LNCAP (cell line): Measurements from ENCODE around the gene RAB3IP.

Source experiments
- CTCF ChIP-seq: fragments of 450-650 bp; IDR thresholded peaks from 2 replicates; pipeline ENCODE4 v1.5.1; 2017; ENCODE audit warnings: mild to moderate bottlenecking

Gene RAB3IP

DNA sequence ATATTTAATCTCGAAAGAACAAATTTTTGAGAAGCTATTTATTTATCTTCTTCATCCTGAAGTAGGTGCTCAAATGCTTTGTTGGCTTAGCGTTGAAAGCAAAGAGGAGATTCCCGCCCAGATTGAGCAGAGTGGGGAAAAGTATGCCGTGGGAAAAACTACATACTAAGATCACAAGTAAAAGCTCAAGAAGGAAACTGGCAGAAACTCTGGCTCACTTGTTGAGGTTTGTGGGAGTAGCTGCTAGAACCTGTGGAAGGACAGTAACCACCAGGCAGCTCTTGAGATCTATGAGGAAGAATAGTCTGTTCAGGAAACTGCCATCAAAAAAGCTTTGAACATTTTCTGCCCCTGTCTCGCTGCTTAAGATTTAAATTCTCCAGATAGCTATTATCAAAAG is 90.2 kb downstream of the RAB3IP start:
- no peak for TF ChIP-seq CTCF

- TF ChIP-seq CTCF = no peak
Observed at GRCh38 chr12:69833696-69834095, 95.0 kb downstream of the RAB3IP start.

- no peak for TF ChIP-seq CTCF
Observed at GRCh38 chr12:69834147-69834546, 95.5 kb downstream of the RAB3IP start.

GRCh38 chr12:69834576-69834975 is 95.9 kb downstream of the RAB3IP start:
- no peak for TF ChIP-seq CTCF

- no peak for TF ChIP-seq CTCF
Observed at GRCh38 chr12:69835081-69835480, 96.4 kb downstream of the RAB3IP start.

DNA sequence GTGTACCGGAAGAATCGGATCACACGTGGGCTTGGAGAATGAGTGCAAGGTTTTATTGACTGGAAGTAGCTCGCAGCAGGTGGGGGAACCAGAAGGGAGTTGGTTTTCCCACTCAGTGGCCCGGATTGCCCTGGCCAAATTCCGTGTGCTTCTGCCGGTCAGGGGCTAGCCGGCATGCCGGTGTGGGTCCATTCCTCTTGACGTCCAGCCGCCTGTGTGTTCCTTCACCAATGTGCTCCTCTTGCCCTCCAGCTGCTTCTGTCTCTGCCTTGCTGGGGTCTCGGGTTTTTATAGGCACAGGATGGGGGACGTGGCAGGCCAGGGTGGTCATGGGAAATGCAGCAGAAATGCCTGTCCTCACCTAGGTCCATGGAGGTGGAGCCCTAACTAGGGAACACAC is 97.4 kb downstream of the RAB3IP start:
- TF ChIP-seq CTCF = no peak

DNA sequence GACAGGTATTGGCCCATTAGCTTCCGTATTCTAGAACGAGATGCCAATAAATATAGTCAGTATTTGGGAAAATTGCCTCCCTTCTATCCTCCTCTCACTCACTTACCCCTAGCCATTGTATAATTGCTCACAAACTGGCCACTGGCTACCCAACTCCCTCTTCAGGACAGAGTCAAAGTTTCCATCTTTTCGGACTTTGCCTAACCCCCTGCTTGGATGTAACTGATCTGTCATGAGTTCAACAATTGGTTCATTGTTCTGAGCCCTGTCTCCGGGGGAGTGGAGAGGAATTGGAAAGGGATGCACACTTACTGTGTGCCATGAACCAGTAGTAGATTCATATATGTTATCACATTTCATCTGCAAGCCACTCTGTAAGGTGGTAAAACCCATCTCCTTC is 98.5 kb downstream of the RAB3IP start:
- no peak for TF ChIP-seq CTCF

GRCh38 chr12:69837657-69838415 is 99.2 kb downstream of the RAB3IP start:
- TF ChIP-seq CTCF = no peak
